H1 (cell line): ENCODE data around the gene SLC7A7. TPM values are rescaled to one million over a fixed set of nuclear protein-coding genes. Genes with fewer than 3 reads are reported as not detected.

ENCODE experiments used
- ASH2L ChIP-seq: fragments of 200-600, 300-600 bp; sonication (generic); IDR thresholded peaks from one replicate; pipeline ENCODE4 v1.7.1; 2017; ENCODE audit warnings: low read length
- POLR2AphosphoS5 ChIP-seq: IDR thresholded peaks from 2 replicates; pipeline ENCODE4 v1.6.1; 2011; ENCODE audit warnings: low read depth, low read length
- POU5F1 ChIP-seq: IDR thresholded peaks from 2 replicates; pipeline ENCODE4 v1.6.1; 2011; ENCODE audit warnings: low read depth, mild to moderate bottlenecking, low read length, moderate library complexity
- RFX5 ChIP-seq: IDR thresholded peaks from 2 replicates; pipeline ENCODE4 v1.6.1; 2011; ENCODE audit warnings: low read depth, low read length, improper control_type of control experiment, borderline replicate concordance
- RNF2 ChIP-seq: fragments of 200-900, 300-1000 bp; sonication (generic); IDR thresholded peaks from 2 replicates; pipeline ENCODE4 v1.7.1; 2016; ENCODE audit warnings: borderline replicate concordance, low read depth, mild to moderate bottlenecking, antibody characterized with exemption, low read length; ENCODE audit not compliant: poor library complexity, severe bottlenecking; ENCODE audit errors: missing control alignments
- polyA plus RNA-seq, 7 experiments: library from polyadenylated mRNA; depleted of rRNA in 3 of 7; stranded (reverse) in 5 of 7; unstranded in 2 of 7; fragments of >200 nt in 5 of 7; fragments of 200-250 nt in 2 of 7; gene quantifications; 1 replicate in 5 of 7; 2 replicates in 1 of 7; 4 replicates in 1 of 7; pipeline versions ENCODE4 v1.2.1 to v1.2.3, GENCODE V29; 2011 to 2013; ENCODE audit warnings: missing spikeins in 2 of 7, mixed read lengths in 2 of 7
- small RNA-seq: library from polyadenylated mRNA; stranded (forward); fragments of <200 nt; extraction: miRNeasy Mini kit (QIAGEN cat#:217004); gene quantifications from one replicate; pipeline ENCODE3, GENCODE V24; 2013; ENCODE audit not compliant: insufficient read depth
- total RNA-seq: library from RNA; stranded (reverse); fragmentation: NEBNext Ultra II Directional; extraction: Animal tissue kit (Norgen Biotek cat#: 25700); gene quantifications from 2 replicates; pipeline ENCODE4 v1.2.1, GENCODE V29; 2021
- TF ChIP-seq, protein P1 (sequence below), 3 experiments: IDR thresholded peaks; 1 replicate in 2 of 3; 2 replicates in 1 of 3; pipeline versions ENCODE4 v1.5.1 to v1.6.1; 2011; ENCODE audit warnings: low read length in 3 of 3, mild to moderate bottlenecking in 3 of 3, inconsistent platforms in 2 of 3, low read depth in 1 of 3, moderate library complexity in 1 of 3; ENCODE audit not compliant: insufficient read depth in 1 of 3; ENCODE audit errors: control extremely low read depth in 1 of 3
- TF ChIP-seq, protein P2 (sequence below): IDR thresholded peaks from 2 replicates; pipeline ENCODE4 v1.6.1; 2011; ENCODE audit warnings: low read length, improper control_type of control experiment

SLC7A7 gene
- total and polyA plus RNA-seq, 2 of the 8 experiments (the other 6 are each of a cell fraction or from before 2014, with no cell fraction given): 5.8 to 14.9 TPM

DNA sequence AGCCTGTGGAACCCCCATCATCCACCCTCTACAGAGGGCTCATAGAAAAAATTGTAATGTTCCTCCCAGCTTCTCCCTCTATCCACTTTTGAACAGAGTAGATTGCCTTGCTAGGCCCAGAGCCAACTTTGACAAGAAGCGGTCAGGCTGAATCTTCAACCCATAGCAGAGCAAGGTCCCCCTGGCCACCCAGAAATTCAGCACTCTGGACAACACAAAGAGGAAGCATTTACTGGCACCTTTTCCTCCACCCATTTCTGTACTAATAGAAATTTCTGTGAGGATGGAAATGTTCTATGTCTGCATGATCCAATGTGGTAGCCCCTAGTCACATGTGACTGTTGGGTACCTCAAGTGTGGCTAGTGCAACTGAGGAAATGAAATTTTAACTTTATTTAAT, 91.4 kb downstream of the SLC7A7 start (continued):
- TF ChIP-seq, protein P1, sequence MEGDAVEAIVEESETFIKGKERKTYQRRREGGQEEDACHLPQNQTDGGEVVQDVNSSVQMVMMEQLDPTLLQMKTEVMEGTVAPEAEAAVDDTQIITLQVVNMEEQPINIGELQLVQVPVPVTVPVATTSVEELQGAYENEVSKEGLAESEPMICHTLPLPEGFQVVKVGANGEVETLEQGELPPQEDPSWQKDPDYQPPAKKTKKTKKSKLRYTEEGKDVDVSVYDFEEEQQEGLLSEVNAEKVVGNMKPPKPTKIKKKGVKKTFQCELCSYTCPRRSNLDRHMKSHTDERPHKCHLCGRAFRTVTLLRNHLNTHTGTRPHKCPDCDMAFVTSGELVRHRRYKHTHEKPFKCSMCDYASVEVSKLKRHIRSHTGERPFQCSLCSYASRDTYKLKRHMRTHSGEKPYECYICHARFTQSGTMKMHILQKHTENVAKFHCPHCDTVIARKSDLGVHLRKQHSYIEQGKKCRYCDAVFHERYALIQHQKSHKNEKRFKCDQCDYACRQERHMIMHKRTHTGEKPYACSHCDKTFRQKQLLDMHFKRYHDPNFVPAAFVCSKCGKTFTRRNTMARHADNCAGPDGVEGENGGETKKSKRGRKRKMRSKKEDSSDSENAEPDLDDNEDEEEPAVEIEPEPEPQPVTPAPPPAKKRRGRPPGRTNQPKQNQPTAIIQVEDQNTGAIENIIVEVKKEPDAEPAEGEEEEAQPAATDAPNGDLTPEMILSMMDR (IDR thresholded peaks at IDR 0.05; ENCODE audit: control extremely low read depth in 1 of 3, insufficient read depth in 1 of 3, low read depth in 1 of 3, low read length in 3 of 3): no peak
- TF ChIP-seq RNF2: no peak
- no peak for TF ChIP-seq POLR2AphosphoS5
- TF ChIP-seq ASH2L: no peak
- no peak for TF ChIP-seq RFX5
- TF ChIP-seq POU5F1: no peak
- TF ChIP-seq, protein P2, sequence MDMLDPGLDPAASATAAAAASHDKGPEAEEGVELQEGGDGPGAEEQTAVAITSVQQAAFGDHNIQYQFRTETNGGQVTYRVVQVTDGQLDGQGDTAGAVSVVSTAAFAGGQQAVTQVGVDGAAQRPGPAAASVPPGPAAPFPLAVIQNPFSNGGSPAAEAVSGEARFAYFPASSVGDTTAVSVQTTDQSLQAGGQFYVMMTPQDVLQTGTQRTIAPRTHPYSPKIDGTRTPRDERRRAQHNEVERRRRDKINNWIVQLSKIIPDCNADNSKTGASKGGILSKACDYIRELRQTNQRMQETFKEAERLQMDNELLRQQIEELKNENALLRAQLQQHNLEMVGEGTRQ: no peak

Small RNA genes lying within 50 kb of the gene (small RNA-seq; reads per million reads assigned to genes)
- gene RF00019 (not detected), gene RF00588 (not detected)

Other genes starting within 250 kb of the SLC7A7 start
- gene DAD1, start 226.2 kb downstream of the SLC7A7 start, total RNA-seq: 131 and 133 TPM in 2 replicates
- gene DAD1, start 226.2 kb downstream of the SLC7A7 start, polyA plus RNA-seq (2011; rRNA removed): 433 and 440 TPM in 2 replicates
- 32.4 and 37.1 TPM in 2 replicates for gene ABHD4, start 217.1 kb downstream of the SLC7A7 start, total RNA-seq
- 40.6 and 42.9 TPM in 2 replicates for gene ABHD4, start 217.1 kb downstream of the SLC7A7 start, polyA plus RNA-seq (2011; rRNA removed)
- not detected in 2 replicates for gene OR6J1, start 171.1 kb downstream of the SLC7A7 start, total RNA-seq
- gene OR6J1, start 171.1 kb downstream of the SLC7A7 start, polyA plus RNA-seq (2011; rRNA removed): not detected in 2 replicates
- 125 and 129 TPM in 2 replicates for gene OXA1L, start 48.7 kb downstream of the SLC7A7 start, total RNA-seq
- 163 and 199 TPM in 2 replicates for gene OXA1L, start 48.7 kb downstream of the SLC7A7 start, polyA plus RNA-seq (2011; rRNA removed)
- 172 and 176 TPM in 2 replicates for gene MRPL52, start 14.5 kb upstream of the SLC7A7 start, total RNA-seq
- 70.5 and 109 TPM in 2 replicates for gene MRPL52, start 14.5 kb upstream of the SLC7A7 start, polyA plus RNA-seq (2011; rRNA removed)
- 83.1 and 86.8 TPM in 2 replicates for gene MMP14, start 21.1 kb upstream of the SLC7A7 start, total RNA-seq
- 58.2 and 81.6 TPM in 2 replicates for gene MMP14, start 21.1 kb upstream of the SLC7A7 start, polyA plus RNA-seq (2011; rRNA removed)
- gene LRP10, start 56.3 kb upstream of the SLC7A7 start, total RNA-seq: 15.6 and 15.7 TPM in 2 replicates
- 12.4 and 22.8 TPM in 2 replicates for gene LRP10, start 56.3 kb upstream of the SLC7A7 start, polyA plus RNA-seq (2011; rRNA removed)
- 1.1 and 1.3 TPM in 2 replicates for gene REM2, start 67.8 kb upstream of the SLC7A7 start, total RNA-seq
- 0.78 and 1.00 TPM in 2 replicates for gene REM2, start 67.8 kb upstream of the SLC7A7 start, polyA plus RNA-seq (2011; rRNA removed)
- gene RBM23, start 103.7 kb upstream of the SLC7A7 start, total RNA-seq: 43.1 and 43.3 TPM in 2 replicates
- 41.2 and 68.9 TPM in 2 replicates for gene RBM23, start 103.7 kb upstream of the SLC7A7 start, polyA plus RNA-seq (2011; rRNA removed)
- gene PRMT5, start 113.9 kb upstream of the SLC7A7 start, total RNA-seq: 159 and 171 TPM in 2 replicates
- 329 and 402 TPM in 2 replicates for gene PRMT5, start 113.9 kb upstream of the SLC7A7 start, polyA plus RNA-seq (2011; rRNA removed)
- gene HAUS4, start 141.7 kb upstream of the SLC7A7 start, total RNA-seq: 46.1 and 47.7 TPM in 2 replicates
- 35.6 and 46.0 TPM in 2 replicates for gene HAUS4, start 141.7 kb upstream of the SLC7A7 start, polyA plus RNA-seq (2011; rRNA removed)
- gene AJUBA, start 167.1 kb upstream of the SLC7A7 start, total RNA-seq: 46.0 TPM in 2 replicates
- gene AJUBA, start 167.1 kb upstream of the SLC7A7 start, polyA plus RNA-seq (2011; rRNA removed): 33.1 and 38.8 TPM in 2 replicates
- 7.4 and 7.8 TPM in 2 replicates for gene C14orf93, start 194.7 kb upstream of the SLC7A7 start, total RNA-seq
- 8.2 and 9.7 TPM in 2 replicates for gene C14orf93, start 194.7 kb upstream of the SLC7A7 start, polyA plus RNA-seq (2011; rRNA removed)
- 246 and 254 TPM in 2 replicates for gene PSMB5, start 219.5 kb upstream of the SLC7A7 start, total RNA-seq
- 402 and 510 TPM in 2 replicates for gene PSMB5, start 219.5 kb upstream of the SLC7A7 start, polyA plus RNA-seq (2011; rRNA removed)
- not detected in 2 replicates for gene PSMB11, start 226.8 kb upstream of the SLC7A7 start, total RNA-seq
- not detected in 2 replicates for gene PSMB11, start 226.8 kb upstream of the SLC7A7 start, polyA plus RNA-seq (2011; rRNA removed)
- 18.1 TPM in 2 replicates for gene CDH24, start 242.1 kb upstream of the SLC7A7 start, total RNA-seq
- 27.6 and 41.8 TPM in 2 replicates for gene CDH24, start 242.1 kb upstream of the SLC7A7 start, polyA plus RNA-seq (2011; rRNA removed)